HepG2 (cell line): ENCODE measurements around the gene ZNF831. TPM values are rescaled to one million over a fixed set of nuclear protein-coding genes. Genes with fewer than 3 reads are reported as not detected.

Experiments used
- ATAC-seq: fragments of 200-7000 bp; cut with Tn5 transposase; 3 replicates; pipeline ENCODE4 v1.9.1; 2020; ENCODE audit warnings: mild to moderate bottlenecking, moderate library complexity
- BruUV-seq: library from RNA; stranded (reverse); fragments of 400-500 nt; replicated peaks from 2 replicates; lab custom pipeline; 2021; lab: Mats Ljungman, UMichigan
- CTCF ChIA-PET: fragments of 300-600 bp; formaldehyde crosslinking; extraction: SDS; loops from one replicate; lab custom pipeline; 2021; ENCODE audit warnings: low total read pairs, inconsistent platforms, low intra/inter-chr PET ratio; lab: Yijun Ruan, JAX
- POLR2A ChIA-PET: fragments of 350-600 bp; sonication (Branson Sonifier 250); formaldehyde crosslinking; loops from one replicate; lab custom pipeline; 2020; ENCODE audit warnings: antibody characterized with exemption, inconsistent platforms; lab: Yijun Ruan, JAX
- DNase-seq: peaks from one replicate; pipeline ENCODE4 v3.0.0-alpha.2; 2015; ENCODE audit warnings: low spot score
- FAIRE-seq: peaks from 3 replicates; lab custom pipeline; 2011; peaks lifted over from hg19 to GRCh38; lab: Jason Lieb, UNC
- H2AFZ ChIP-seq: one replicate; pipeline ENCODE4 v1.6.1; 2011; ENCODE audit warnings: low read length, inconsistent platforms
- H3K27ac ChIP-seq: fragments of 300-600 bp; 3 replicates; pipeline ENCODE4 v1.8.0; 2011; ENCODE audit warnings: mixed run types, mild to moderate bottlenecking, mixed read lengths, low read length, inconsistent platforms; ENCODE audit not compliant: insufficient read depth; ENCODE audit errors: extremely low read length
- H3K27me3 ChIP-seq, 2 experiments: fragments of 200-600 bp in 1 of 2; 2 replicates in 1 of 2; 3 replicates in 1 of 2; pipeline versions ENCODE4 v1.6.0 to v1.8.0; 2011; ENCODE audit warnings: low read length in 2 of 2, mild to moderate bottlenecking in 2 of 2, moderate library complexity in 2 of 2, inconsistent platforms in 1 of 2; ENCODE audit not compliant: insufficient read depth in 2 of 2, control insufficient read depth in 1 of 2
- H3K36me3 ChIP-seq, 2 experiments: fragments of 200-600 bp in 1 of 2; replicated peaks in 1 of 2; 2 replicates in 1 of 2; 3 replicates in 1 of 2; pipeline versions ENCODE4 v1.5.1 to v1.8.0; 2011; ENCODE audit warnings: low read length in 2 of 2, inconsistent platforms in 1 of 2; ENCODE audit not compliant: insufficient read depth in 2 of 2, control insufficient read depth in 1 of 2
- H3K4me1 ChIP-seq: 2 replicates; pipeline ENCODE4 v1.5.1; 2012; ENCODE audit warnings: low read length, inconsistent platforms; ENCODE audit not compliant: insufficient read depth
- H3K4me2 ChIP-seq: 2 replicates; pipeline ENCODE4 v1.6.0; 2011; ENCODE audit warnings: low read depth, low read length, inconsistent platforms
- H3K4me3 ChIP-seq, 3 experiments: fragments of 200-600 bp in 1 of 3; sonication (generic), shearing (Covaris generic) in 1 of 3; replicated peaks in 1 of 3; 2 replicates each; pipeline ENCODE4 v1.5.1; 2011 to 2016; ENCODE audit warnings: low read length in 3 of 3, inconsistent platforms in 2 of 3, low read depth in 2 of 3, mild to moderate bottlenecking in 2 of 3, control low read depth in 1 of 3, mixed read lengths in 1 of 3; ENCODE audit not compliant: insufficient read depth in 1 of 3
- H3K79me2 ChIP-seq: one replicate; pipeline ENCODE4 v1.6.1; 2011; ENCODE audit warnings: low read length, inconsistent platforms; ENCODE audit not compliant: insufficient read depth
- H3K9ac ChIP-seq: 2 replicates; pipeline ENCODE4 v1.6.0; 2011; ENCODE audit warnings: mild to moderate bottlenecking, low read depth, low read length, inconsistent platforms; ENCODE audit not compliant: insufficient read depth
- H3K9me3 ChIP-seq: 2 replicates; pipeline ENCODE4 v1.5.1; 2012; ENCODE audit warnings: mild to moderate bottlenecking, low read length
- H4K20me1 ChIP-seq: 2 replicates; pipeline ENCODE4 v1.6.0; 2011; ENCODE audit warnings: inconsistent platforms, mild to moderate bottlenecking, low read length, moderate library complexity; ENCODE audit not compliant: insufficient read depth
- FOXO1 ChIP-seq: sonication (generic); formaldehyde crosslinking; IDR thresholded peaks from 2 replicates; pipeline ENCODE4 v1.4.0; 2020; ENCODE audit warnings: missing genetic modification reagents
- RBFOX2 ChIP-seq: fragments of 200-400 bp; formaldehyde crosslinking; IDR thresholded peaks from 2 replicates; pipeline ENCODE4 v1.6.1; 2017; ENCODE audit warnings: low read depth, mild to moderate bottlenecking, low read length
- SIX1 ChIP-seq: sonication (generic); formaldehyde crosslinking; IDR thresholded peaks from 2 replicates; pipeline ENCODE4 v1.4.0; 2020; ENCODE audit warnings: missing genetic modification reagents, borderline replicate concordance
- SIX4 ChIP-seq: sonication (generic); formaldehyde crosslinking; IDR thresholded peaks from 2 replicates; pipeline ENCODE4 v1.4.0; 2020; ENCODE audit warnings: missing genetic modification reagents
- TBX2 ChIP-seq: sonication (generic); formaldehyde crosslinking; IDR thresholded peaks from 2 replicates; pipeline ENCODE4 v1.5.0; 2020; ENCODE audit warnings: missing genetic modification reagents, mild to moderate bottlenecking, borderline replicate concordance
- YEATS4 ChIP-seq: sonication (generic); formaldehyde crosslinking; IDR thresholded peaks from 2 replicates; pipeline ENCODE4 v1.4.0; 2020; ENCODE audit warnings: missing genetic modification reagents, borderline replicate concordance
- WGBS: methylation state at CpG from one replicate; pipeline ENCODE4 v1.1.6; 2017; ENCODE audit warnings: low lambda C conversion rate; 5-methylcytosine and 5-hydroxymethylcytosine counted together
- in situ Hi-C: cut with HindIII; loops from 2 replicates; pipeline ENCODE4 v1.10.0; 2017; ENCODE audit warnings: low pct_unique_long_range_greater_than_20kb; ENCODE audit not compliant: extremely low pct_ligation_motif_present
- intact Hi-C: fragments of 100-400 bp; cut with micrococcal nuclease; formaldehyde crosslinking; loops from one replicate; pipeline ENCODE4 v1.10.0; 2022; ENCODE audit not compliant: unreplicated experiment
- polyA plus RNA-seq, 8 experiments: library from polyadenylated mRNA; depleted of rRNA in 3 of 8; stranded (reverse) in 7 of 8; unstranded in 1 of 8; fragments of >200 nt; fragmentation: Illumina TruSeq in 4 of 8; extraction: Trizol in 4 of 8; gene quantifications; 2 replicates each; pipeline versions ENCODE4 v1.2.1 to v1.2.3, GENCODE V29; 2011 to 2016; ENCODE audit warnings: low read depth in 4 of 8, missing spikeins in 1 of 8, mixed read lengths in 1 of 8; ENCODE audit not compliant: insufficient read depth in 1 of 8
- total RNA-seq, 5 experiments: library from RNA; depleted of rRNA; stranded (reverse); fragments of >200 nt; fragmentation: Illumina TruSeq; extraction: Trizol; gene quantifications; 2 replicates each; pipeline ENCODE4 v1.2.3, GENCODE V29; 2016; ENCODE audit warnings: low read depth in 1 of 5
- TF ChIP-seq, protein P1 (sequence below), 2 experiments: sonication (generic) in 1 of 2; formaldehyde crosslinking in 1 of 2; IDR thresholded peaks; 2 replicates each; pipeline versions ENCODE4 v1.4.0 to v1.6.1; 2016 to 2020; ENCODE audit warnings: borderline replicate concordance in 1 of 2, low read depth in 1 of 2, mild to moderate bottlenecking in 1 of 2, missing genetic modification reagents in 1 of 2

The ZNF831 gene
- total and polyA plus RNA-seq, 2 of the 13 experiments (the other 11 are each of a cell fraction or from before 2014, with no cell fraction given): not detected

DNA sequence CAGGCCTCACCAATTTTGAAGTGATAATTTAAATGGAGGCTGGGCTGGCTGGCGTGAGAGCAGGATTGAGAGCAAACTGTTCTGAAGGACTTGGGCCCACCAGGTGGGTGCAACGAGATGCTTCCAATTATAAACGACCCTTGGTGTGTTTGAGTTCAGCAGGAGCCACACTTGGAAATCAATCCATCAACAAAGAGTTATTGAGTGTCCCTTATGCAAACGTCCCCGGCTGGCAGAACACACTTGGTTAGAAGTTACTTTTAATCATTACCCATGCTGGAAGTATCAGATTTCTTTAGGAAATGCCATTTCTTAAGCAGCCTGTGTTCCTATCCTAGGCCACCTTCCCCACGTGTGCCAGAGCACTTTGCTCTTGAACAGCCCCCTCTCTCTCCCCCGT, 37.8 kb upstream of the ZNF831 start:
- H3K9me3 ChIP-seq: 0 out of 2 replicates have a peak, but pooled peaks cover 5% of the 10 kb centered on the region
- peak overlapping the region; percentile 6; the same call in 1 of the 2 replicates for H3K4me2 ChIP-seq
- ChIA-PET CTCF (no interaction called here), POLR2A (no interaction called here)
- no peaks in the 10 kb centered on the region for H4K20me1 ChIP-seq
- H3K9ac ChIP-seq: no peak overlapping the region
- in situ Hi-C loops: no loop called here
- H3K36me3 ChIP-seq: no peaks in the 10 kb centered on the region
- no peak for TF ChIP-seq FOXO1
- peak; percentile 47; the same call in 1 of the 2 replicates for TF ChIP-seq SIX4 (CRISPR knock-in tag)
- peak; percentile 83 for TF ChIP-seq SIX1 (CRISPR knock-in tag)
- no peak for TF ChIP-seq YEATS4
- TF ChIP-seq, protein P1, sequence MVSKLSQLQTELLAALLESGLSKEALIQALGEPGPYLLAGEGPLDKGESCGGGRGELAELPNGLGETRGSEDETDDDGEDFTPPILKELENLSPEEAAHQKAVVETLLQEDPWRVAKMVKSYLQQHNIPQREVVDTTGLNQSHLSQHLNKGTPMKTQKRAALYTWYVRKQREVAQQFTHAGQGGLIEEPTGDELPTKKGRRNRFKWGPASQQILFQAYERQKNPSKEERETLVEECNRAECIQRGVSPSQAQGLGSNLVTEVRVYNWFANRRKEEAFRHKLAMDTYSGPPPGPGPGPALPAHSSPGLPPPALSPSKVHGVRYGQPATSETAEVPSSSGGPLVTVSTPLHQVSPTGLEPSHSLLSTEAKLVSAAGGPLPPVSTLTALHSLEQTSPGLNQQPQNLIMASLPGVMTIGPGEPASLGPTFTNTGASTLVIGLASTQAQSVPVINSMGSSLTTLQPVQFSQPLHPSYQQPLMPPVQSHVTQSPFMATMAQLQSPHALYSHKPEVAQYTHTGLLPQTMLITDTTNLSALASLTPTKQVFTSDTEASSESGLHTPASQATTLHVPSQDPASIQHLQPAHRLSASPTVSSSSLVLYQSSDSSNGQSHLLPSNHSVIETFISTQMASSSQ (IDR thresholded peaks at IDR 0.05; ENCODE audit: low read depth): peak; percentile 46; the same call in 1 of the 2 replicates
- TF ChIP-seq, protein P1 (CRISPR knock-in tag; IDR thresholded peaks at IDR 0.05; ENCODE audit: borderline replicate concordance): no peak
- 0 out of 2 replicates have a peak, but pooled peaks have one; percentile 18 for TF ChIP-seq TBX2 (CRISPR knock-in tag)
- no peak for TF ChIP-seq RBFOX2
- peaks cover 15% of the 10 kb centered on the region for H3K4me1 ChIP-seq
- peak; percentile 46 for FAIRE-seq
- 2% methylated on average over 7 of the region's 7 CpGs for WGBS
- peaks cover 0 to 30% of the 10 kb centered on the region in 2 experiments; a peak in 2 of 5 replicates for H3K27me3 ChIP-seq
- no TSS peak for BruUV-seq
- H2AFZ ChIP-seq: no peak overlapping the region
- no peak for DNase-seq
- intact Hi-C loops: no loop called here
- no peaks in the 10 kb centered on the region for H3K79me2 ChIP-seq
- peak; percentile 61 for ATAC-seq
- H3K27ac ChIP-seq: no peak overlapping the region
- H3K4me3 ChIP-seq: no peak overlapping the region
